CD4-positive, alpha-beta memory T cell (primary cell): Measurements from ENCODE around the gene TWNK. TPM values are rescaled to one million over a fixed set of nuclear protein-coding genes. Genes with fewer than 3 reads are reported as not detected.

Experiments used
- CTCF ChIA-PET: fragments of 350-600 bp; sonication (Branson Sonifier 250); formaldehyde crosslinking; loops from one replicate; lab custom pipeline; 2021; ENCODE audit warnings: inconsistent platforms; ENCODE audit not compliant: partially characterized antibody; lab: Charles Lee
- POLR2A ChIA-PET: fragments of 350-600 bp; sonication (Branson Sonifier 250); formaldehyde crosslinking; loops from one replicate; lab custom pipeline; 2021; ENCODE audit not compliant: partially characterized antibody; lab: Charles Lee
- DNase-seq, 5 donors: peaks; one replicate each; pipeline versions ENCODE4 v3.0.0 to v3.0.0-alpha.2; 2020 to 2022; ENCODE audit warnings: mixed read lengths in 1 of 5
- H3K27ac ChIP-seq: one replicate; pipeline ENCODE4 v1.7.0; 2013; ENCODE audit warnings: low read depth, low read length
- H3K27me3 ChIP-seq: 2 replicates; pipeline ENCODE4 v1.7.0; 2013; ENCODE audit warnings: mild to moderate bottlenecking, low read length, moderate library complexity; ENCODE audit not compliant: insufficient read depth
- H3K36me3 ChIP-seq: 2 replicates; pipeline ENCODE4 v1.7.0; 2013; ENCODE audit warnings: mild to moderate bottlenecking, low read length, moderate library complexity; ENCODE audit not compliant: insufficient read depth
- H3K4me1 ChIP-seq: 2 replicates; pipeline ENCODE4 v1.7.0; 2013; ENCODE audit warnings: mild to moderate bottlenecking, low read length, moderate library complexity; ENCODE audit not compliant: insufficient read depth
- H3K4me3 ChIP-seq, 2 donors: one replicate each; pipeline ENCODE4 v1.7.0; 2013; ENCODE audit warnings: low read length in 2 of 2, mild to moderate bottlenecking in 1 of 2
- H3K9me3 ChIP-seq, 2 donors: one replicate each; pipeline ENCODE4 v1.7.0; 2013; ENCODE audit warnings: low read length in 2 of 2, control low read depth in 1 of 2; ENCODE audit not compliant: control insufficient read depth in 1 of 2
- H3K27ac Mint-ChIP-seq, 7 donors: one replicate each; pipeline ENCODE4 v1.8.0; 2020 to 2021; ENCODE audit warnings: mixed read lengths in 7 of 7, mild to moderate bottlenecking in 6 of 7, inconsistent platforms in 3 of 7, moderate library complexity in 3 of 7
- H3K27me3 Mint-ChIP-seq, 2 donors: one replicate each; pipeline ENCODE4 v1.8.0; 2020 to 2021; ENCODE audit warnings: mixed read lengths in 2 of 2
- H3K36me3 Mint-ChIP-seq, 2 donors: one replicate each; pipeline ENCODE4 v1.8.0; 2020 to 2021; ENCODE audit warnings: mixed read lengths in 2 of 2, inconsistent platforms in 1 of 2, mild to moderate bottlenecking in 1 of 2
- H3K4me1 Mint-ChIP-seq, 4 donors: one replicate each; pipeline ENCODE4 v1.8.0; 2020 to 2021; ENCODE audit warnings: mixed read lengths in 4 of 4, mild to moderate bottlenecking in 1 of 4
- H3K4me3 Mint-ChIP-seq, 8 donors: one replicate each; pipeline ENCODE4 v1.8.0; 2020 to 2021; ENCODE audit warnings: mixed read lengths in 8 of 8, mild to moderate bottlenecking in 7 of 8, moderate library complexity in 6 of 8, inconsistent platforms in 3 of 8
- H3K9me3 Mint-ChIP-seq, 8 donors: one replicate each; pipeline ENCODE4 v1.8.0; 2020 to 2021; ENCODE audit warnings: mixed read lengths in 8 of 8, mild to moderate bottlenecking in 5 of 8, inconsistent platforms in 3 of 8, moderate library complexity in 1 of 8
- intact Hi-C: fragments of 100-400 bp; cut with micrococcal nuclease; formaldehyde crosslinking; loops from one replicate; pipeline ENCODE4 v1.15.1; 2023
- polyA plus RNA-seq, 2 donors: library from polyadenylated mRNA; unstranded; fragments of 300-500 nt; fragmentation: Illumina TruSeq; gene quantifications; one replicate each; pipeline ENCODE4 v1.2.3, GENCODE V29; 2021
- total RNA-seq, 2 experiments: library from RNA; stranded (reverse); gene quantifications; one replicate each; pipeline ENCODE4 v1.2.3, GENCODE V29; 2021

Gene TWNK
- total and polyA plus RNA-seq, 4 experiments from 2014 or later: 5.0 to 14.3 (median 10.9) TPM

DNA sequence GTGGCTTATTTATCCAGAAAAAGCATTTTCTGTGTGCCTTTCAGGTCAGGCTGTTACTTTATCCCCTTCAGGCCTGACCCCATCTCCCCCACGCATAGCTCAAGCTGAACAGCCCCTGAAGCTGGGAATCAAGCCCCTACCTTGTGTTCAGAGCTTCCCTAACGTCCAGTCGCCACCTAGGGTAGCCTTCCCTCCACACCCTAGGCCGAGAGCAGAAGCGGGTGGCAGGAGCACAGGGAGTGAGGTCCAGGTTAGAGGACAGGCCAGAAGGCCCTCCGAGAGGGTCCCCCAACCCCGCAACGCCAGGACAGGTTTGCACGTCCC, 18.5 kb upstream of the TWNK start:
- CTCF ChIA-PET: interaction anchor here (0.6 to 7.0 kb wide), 6 partner anchors 11 to 73 kb away, joined by 3 to 60 read pairs (median 5); partner anchors contain the start of gene LZTS2
- peaks cover 4 to 23% (median 14%) of the 10 kb centered on the region in 4 donors for H3K4me1 Mint-ChIP-seq
- H3K27ac Mint-ChIP-seq: peak overlapping the region in 2 of 7 donors; percentile 43 to 64
- peaks cover 3 to 12% of the 10 kb centered on the region in 2 donors for H3K36me3 Mint-ChIP-seq
- Histone ChIP-seq H3K36me3 (no peaks in the 10 kb centered on the region), H3K4me1 (peaks cover 18% of the 10 kb centered on the region), H3K27ac (no peak overlapping the region), H3K4me3 (no peak overlapping the region), H3K9me3 (no peaks in the 10 kb centered on the region), H3K27me3 (no peaks in the 10 kb centered on the region)
- H3K4me3 Mint-ChIP-seq: peak overlapping the region; percentile 46 to 81 (median 74)
- POLR2A ChIA-PET: interaction anchor here (0.9 to 1.9 kb wide), 2 partner anchors 28 to 45 kb away, joined by 3 to 8 read pairs; no protein-coding TSS in a partner anchor
- H3K27me3 Mint-ChIP-seq: no peaks in the 10 kb centered on the region
- no peak for DNase-seq
- no peaks in the 10 kb centered on the region for H3K9me3 Mint-ChIP-seq
- intact Hi-C loops: loop anchor here (2.0 kb wide), 1 partner anchor 46 kb away; no protein-coding TSS in a partner anchor

- POLR2A ChIA-PET: interaction anchor here (0.9 to 1.9 kb wide), 2 partner anchors 28 to 45 kb away, joined by 3 to 8 read pairs; no protein-coding TSS in a partner anchor
- Histone ChIP-seq H3K4me3 (peak within 1 kb of the TSS in 1 of 2 donors; percentile 58), H3K4me1 (peaks cover 18% of the 10 kb centered on the region), H3K27ac (no peak within 1 kb of the TSS), H3K9me3 (no peaks in the 10 kb centered on the region), H3K27me3 (no peaks in the 10 kb centered on the region), H3K36me3 (no peaks in the 10 kb centered on the region)
- H3K27ac Mint-ChIP-seq: peak within 1 kb of the TSS in 4 of 7 donors; percentile 43 to 70 (median 59)
- H3K36me3 Mint-ChIP-seq: peaks cover 3 to 10% of the 10 kb centered on the region in 2 donors
- H3K27me3 Mint-ChIP-seq: no peaks in the 10 kb centered on the region
- no peaks in the 10 kb centered on the region for H3K9me3 Mint-ChIP-seq
- H3K4me3 Mint-ChIP-seq: peak within 1 kb of the TSS; percentile 66 to 81 (median 76)
- CTCF ChIA-PET: interaction anchor here (1.0 to 7.0 kb wide), 5 partner anchors 12 to 58 kb away, joined by 3 to 60 read pairs (median 6); partner anchors contain the start of gene LZTS2
- peaks cover 4 to 23% (median 14%) of the 10 kb centered on the region in 4 donors for H3K4me1 Mint-ChIP-seq
- peak; percentile 24 to 49 (median 32) for DNase-seq
- intact Hi-C loops: loop anchor here (2.0 kb wide), 2 partner anchors 27 to 45 kb away; no protein-coding TSS in a partner anchor
Observed at GRCh38 chr10:100969187-100970075, 17.9 kb upstream of the TWNK start, which contains the start of gene SEMA4G. TSS of gene SEMA4G (plus strand) at chr10:100969504. CDS start at chr10:100972913, 3,409 bp downstream.

- no peak overlapping the region for H3K4me3 ChIP-seq
- DNase-seq: peak; percentile 10 to 55 (median 18)
- CTCF ChIA-PET: interaction anchor here (1.1 to 7.0 kb wide), 3 partner anchors 28 to 59 kb away, joined by 3 to 60 read pairs (median 15); partner anchors contain the start of gene LZTS2
- POLR2A ChIA-PET: interaction anchor here (1.9 kb wide), 1 partner anchor 27 kb away, joined by 8 read pairs; no protein-coding TSS in a partner anchor
- peaks cover 4 to 23% (median 14%) of the 10 kb centered on the region in 4 donors for H3K4me1 Mint-ChIP-seq
- peak overlapping the region in 4 of 7 donors; percentile 49 to 90 (median 59) for H3K27ac Mint-ChIP-seq
- intact Hi-C loops: loop anchor here (2.0 kb wide), 1 partner anchor 27 kb away; no protein-coding TSS in a partner anchor
- H3K36me3 ChIP-seq: no peaks in the 10 kb centered on the region
- H3K27me3 ChIP-seq: no peaks in the 10 kb centered on the region
- no peak overlapping the region for H3K27ac ChIP-seq
- H3K4me3 Mint-ChIP-seq: peak overlapping the region; percentile 58 to 79 (median 66)
- peaks cover 18% of the 10 kb centered on the region for H3K4me1 ChIP-seq
- H3K9me3 ChIP-seq: no peaks in the 10 kb centered on the region
- no peaks in the 10 kb centered on the region for H3K9me3 Mint-ChIP-seq
- peaks cover 3 to 7% of the 10 kb centered on the region in 2 donors for H3K36me3 Mint-ChIP-seq
- no peaks in the 10 kb centered on the region for H3K27me3 Mint-ChIP-seq
Observed at GRCh38 chr10:100970076-100970913, 17.0 kb upstream of the TWNK start.

DNA sequence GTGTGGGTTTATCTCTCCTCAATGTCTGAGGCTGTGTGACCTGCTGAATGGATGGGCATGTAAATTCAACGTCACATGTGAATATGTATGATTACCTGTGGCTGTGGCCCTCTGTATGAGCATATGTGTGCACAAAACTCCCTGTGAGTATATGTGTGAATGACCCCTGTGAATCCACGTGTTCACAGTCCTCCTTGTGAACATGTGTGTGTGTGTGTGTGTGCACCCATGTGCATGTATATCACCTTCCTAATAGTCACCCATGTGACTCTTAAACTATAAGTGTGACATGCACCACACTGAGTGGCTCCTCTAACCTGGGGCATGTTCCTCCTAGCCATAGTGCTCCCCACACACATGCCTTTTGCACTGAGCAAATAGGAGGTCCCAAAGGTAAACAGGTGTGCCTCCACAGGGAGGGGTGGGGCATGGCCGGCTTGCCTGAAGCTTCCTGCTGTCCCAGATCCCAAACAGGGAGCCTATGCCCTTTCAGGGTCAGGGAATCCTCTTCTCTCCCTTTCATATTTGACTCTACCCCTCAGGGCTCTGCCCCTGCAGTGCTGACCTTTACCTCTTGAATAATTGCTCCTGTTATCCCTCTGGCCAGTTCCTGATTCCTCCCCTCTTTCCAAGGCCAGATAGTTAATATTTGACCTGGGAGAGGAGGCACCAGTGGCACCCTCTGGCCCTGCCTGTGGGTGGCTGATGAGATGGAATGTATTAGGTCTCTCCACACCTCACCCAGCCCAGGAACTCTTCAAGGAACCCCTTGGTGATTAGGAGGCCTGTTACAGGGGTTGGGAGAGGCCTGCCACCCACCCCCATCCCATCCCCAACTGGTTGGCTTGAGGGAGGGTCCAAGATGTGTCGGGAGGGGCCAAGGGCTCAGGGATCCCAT, 16.2 kb upstream of the TWNK start:
- no peaks in the 10 kb centered on the region for H3K27me3 Mint-ChIP-seq
- no peaks in the 10 kb centered on the region for H3K9me3 Mint-ChIP-seq
- H3K36me3 ChIP-seq: no peaks in the 10 kb centered on the region
- CTCF ChIA-PET: interaction anchor here (1.2 to 2.0 kb wide), 2 partner anchors 26 to 43 kb away, joined by 3 to 4 read pairs; no protein-coding TSS in a partner anchor
- intact Hi-C loops: loop anchor here (2.0 kb wide), 1 partner anchor 26 kb away; no protein-coding TSS in a partner anchor
- no peak overlapping the region for H3K27ac ChIP-seq
- H3K36me3 Mint-ChIP-seq: peaks cover 0 to 3% of the 10 kb centered on the region in 2 donors
- no peak for DNase-seq
- H3K27me3 ChIP-seq: no peaks in the 10 kb centered on the region
- H3K27ac Mint-ChIP-seq: peak overlapping the region in 2 of 7 donors; percentile 64 to 90
- H3K4me3 ChIP-seq: no peak overlapping the region
- peak overlapping the region; percentile 25 to 79 (median 60) for H3K4me3 Mint-ChIP-seq
- H3K4me1 ChIP-seq: peaks cover 18% of the 10 kb centered on the region
- H3K9me3 ChIP-seq: no peaks in the 10 kb centered on the region
- peaks cover 4 to 23% (median 15%) of the 10 kb centered on the region in 4 donors for H3K4me1 Mint-ChIP-seq
- POLR2A ChIA-PET: no interaction called here

DNA sequence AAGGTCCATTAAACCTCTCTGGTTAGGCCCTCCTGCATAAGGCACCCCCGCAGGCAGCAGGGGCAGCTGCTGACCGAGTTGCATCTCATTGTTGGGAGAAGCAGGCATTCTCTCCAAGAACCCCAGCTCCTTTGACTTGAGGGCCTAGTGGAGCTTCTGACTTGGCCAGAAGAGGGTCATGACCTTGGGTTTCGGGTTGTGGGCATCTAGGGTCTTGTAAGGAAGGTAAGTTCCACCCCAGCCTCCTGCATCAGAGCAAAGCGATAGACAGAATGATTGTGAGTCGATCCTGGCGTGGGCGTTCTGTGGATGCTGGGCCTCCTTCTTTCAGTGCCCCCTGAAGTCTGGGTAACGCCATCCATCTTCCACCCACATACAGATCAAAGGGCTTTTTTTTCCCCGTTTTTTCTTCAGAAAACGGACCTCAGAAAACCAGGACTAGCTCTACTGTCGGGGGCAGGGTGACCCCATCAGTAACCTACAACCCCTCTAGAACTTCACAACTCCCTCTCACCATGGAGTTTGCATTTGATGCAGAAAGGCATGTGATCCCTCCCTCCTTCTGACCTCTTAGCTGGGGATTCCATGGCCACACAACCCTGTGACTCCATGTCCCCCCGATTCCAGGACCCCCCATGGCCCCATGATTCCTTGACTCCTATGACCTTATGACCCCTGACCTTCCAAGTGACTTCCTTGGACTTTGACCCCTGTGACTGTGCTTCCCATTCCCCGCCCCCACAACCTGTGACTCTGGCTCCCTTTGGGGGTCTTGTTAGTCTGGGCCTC, 15.0 kb upstream of the TWNK start:
- H3K9me3 Mint-ChIP-seq: no peaks in the 10 kb centered on the region
- Histone ChIP-seq H3K4me3 (no peak overlapping the region), H3K9me3 (no peaks in the 10 kb centered on the region), H3K27ac (no peak overlapping the region), H3K36me3 (no peaks in the 10 kb centered on the region), H3K27me3 (no peaks in the 10 kb centered on the region), H3K4me1 (peaks cover 18% of the 10 kb centered on the region)
- ChIA-PET POLR2A (no interaction called here), CTCF (interaction anchor here (1.1 to 2.0 kb wide), 3 partner anchors 15 to 42 kb away, joined by 3 to 4 read pairs (median 3); no protein-coding TSS in a partner anchor)
- intact Hi-C loops: no loop called here
- peaks cover 0 to 2% of the 10 kb centered on the region in 2 donors for H3K36me3 Mint-ChIP-seq
- H3K4me1 Mint-ChIP-seq: peaks cover 4 to 23% (median 15%) of the 10 kb centered on the region in 4 donors
- no peak overlapping the region for H3K4me3 Mint-ChIP-seq
- no peaks in the 10 kb centered on the region for H3K27me3 Mint-ChIP-seq
- no peak for DNase-seq
- peak overlapping the region in 1 of 7 donors; percentile 19 for H3K27ac Mint-ChIP-seq
